ENCODE data around the gene GPR137C. TPM values are rescaled to one million over a fixed set of nuclear protein-coding genes. Genes with fewer than 3 reads are reported as not detected.

GPR137C gene
- 0.49 and 1.7 TPM in 2 replicates for total RNA-seq (ENCODE audit: low replicate concordance)

DNA sequence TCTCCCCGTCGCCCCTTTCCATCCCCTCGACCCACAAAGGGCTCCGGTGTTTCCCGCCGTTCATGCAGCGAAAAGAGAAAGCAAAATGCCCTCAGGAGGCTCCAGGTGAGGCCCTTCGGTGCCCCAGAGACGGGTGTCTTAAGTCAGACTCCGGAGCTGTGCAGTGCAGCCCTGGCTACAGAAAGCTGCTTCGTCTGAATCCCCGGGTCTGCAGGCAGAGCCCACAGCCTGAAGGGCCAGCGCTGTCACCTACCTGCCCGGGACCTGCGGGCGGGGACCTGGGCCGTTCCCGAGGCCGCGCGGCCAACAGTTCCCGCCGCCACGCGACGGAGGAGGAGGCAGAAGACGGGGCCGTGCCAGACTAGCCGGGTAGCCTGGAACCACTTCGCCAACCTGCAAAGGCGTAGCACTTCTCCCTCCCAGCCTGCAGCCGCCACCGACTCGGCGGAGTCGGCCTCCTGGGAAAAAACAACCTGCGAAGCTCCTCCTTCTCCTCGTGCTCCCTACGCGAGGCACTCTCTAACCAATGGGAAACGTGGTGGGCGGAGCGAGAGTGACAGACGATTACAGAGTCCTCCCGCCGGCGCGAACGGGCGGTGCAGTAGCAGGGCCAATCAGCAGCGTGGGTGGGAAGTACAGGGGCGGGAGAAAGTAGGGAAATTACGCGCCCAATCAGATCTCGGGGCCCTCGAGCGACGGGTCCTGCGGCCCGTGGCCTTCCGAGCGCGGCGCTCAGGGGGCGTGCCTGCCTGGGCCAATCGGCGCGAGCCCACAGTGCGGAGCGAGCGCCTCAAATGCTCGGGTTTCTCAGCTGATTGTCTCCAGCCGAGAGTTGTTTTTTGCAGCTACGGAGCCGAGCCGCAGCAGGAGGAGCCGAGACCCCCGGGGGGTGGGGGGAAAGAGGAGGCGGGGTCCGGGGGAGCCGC, at the start of gene GPR137C, which contains the start of gene TXNDC16:
GPR137C (plus strand) TSS at position 774 of the 926 bp plus-strand sequence. CDS start 312 bp downstream, outside the sequence.
TXNDC16 (minus strand) TSS at position 443 of the 926 bp plus-strand sequence. CDS start 8,948 bp downstream, outside the sequence.
- H3K4me3 ChIP-seq (ENCODE audit: low read depth, low read length), result peak within 1 kb of the TSS; percentile 89
- TF ChIP-seq, protein P1, sequence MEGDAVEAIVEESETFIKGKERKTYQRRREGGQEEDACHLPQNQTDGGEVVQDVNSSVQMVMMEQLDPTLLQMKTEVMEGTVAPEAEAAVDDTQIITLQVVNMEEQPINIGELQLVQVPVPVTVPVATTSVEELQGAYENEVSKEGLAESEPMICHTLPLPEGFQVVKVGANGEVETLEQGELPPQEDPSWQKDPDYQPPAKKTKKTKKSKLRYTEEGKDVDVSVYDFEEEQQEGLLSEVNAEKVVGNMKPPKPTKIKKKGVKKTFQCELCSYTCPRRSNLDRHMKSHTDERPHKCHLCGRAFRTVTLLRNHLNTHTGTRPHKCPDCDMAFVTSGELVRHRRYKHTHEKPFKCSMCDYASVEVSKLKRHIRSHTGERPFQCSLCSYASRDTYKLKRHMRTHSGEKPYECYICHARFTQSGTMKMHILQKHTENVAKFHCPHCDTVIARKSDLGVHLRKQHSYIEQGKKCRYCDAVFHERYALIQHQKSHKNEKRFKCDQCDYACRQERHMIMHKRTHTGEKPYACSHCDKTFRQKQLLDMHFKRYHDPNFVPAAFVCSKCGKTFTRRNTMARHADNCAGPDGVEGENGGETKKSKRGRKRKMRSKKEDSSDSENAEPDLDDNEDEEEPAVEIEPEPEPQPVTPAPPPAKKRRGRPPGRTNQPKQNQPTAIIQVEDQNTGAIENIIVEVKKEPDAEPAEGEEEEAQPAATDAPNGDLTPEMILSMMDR (IDR thresholded peaks at IDR 0.05; ENCODE audit: insufficient read depth, low read length), result no peak
- DNase-seq (ENCODE audit: low read depth), result peak; percentile 99

DNA sequence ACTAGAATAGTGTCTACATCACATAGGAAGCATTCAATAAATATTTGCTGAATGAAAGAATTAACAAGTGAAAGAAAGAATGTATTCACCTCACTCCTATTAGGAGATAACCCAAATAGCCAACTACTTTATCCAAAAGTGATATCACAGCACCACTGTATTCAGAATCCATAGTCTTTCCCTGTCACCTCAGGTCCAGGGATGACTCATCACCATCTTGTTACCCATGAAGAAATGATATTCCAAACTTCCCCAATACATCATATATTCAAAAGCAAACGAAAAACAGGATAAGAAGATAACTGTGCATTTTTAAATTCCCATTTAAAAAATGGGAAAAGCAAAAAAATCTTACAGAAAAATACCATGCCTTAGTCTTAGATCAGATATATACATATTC, 39.4 kb upstream of the GPR137C start:
- TF ChIP-seq, protein P1 (IDR thresholded peaks at IDR 0.05; ENCODE audit: insufficient read depth, low read length), result no peak
- no peak for DNase-seq (ENCODE audit: low read depth)
- H3K4me3 ChIP-seq (ENCODE audit: low read depth, low read length), result no peak overlapping the region

GRCh38 chr14:52514046-52514811, 38.4 kb upstream of the GPR137C start:
- no peak for DNase-seq (ENCODE audit: low read depth)
- TF ChIP-seq, protein P1 (IDR thresholded peaks at IDR 0.05; ENCODE audit: insufficient read depth, low read length), result no peak
- H3K4me3 ChIP-seq (ENCODE audit: low read depth, low read length), result no peak overlapping the region

- no peak for DNase-seq (ENCODE audit: low read depth)
- TF ChIP-seq, protein P1 (IDR thresholded peaks at IDR 0.05; ENCODE audit: insufficient read depth, low read length), result no peak
- H3K4me3 ChIP-seq (ENCODE audit: low read depth, low read length), result no peak overlapping the region
These were observed 30.6 kb upstream of the GPR137C start for GRCh38 chr14:52522033-52522432.

- TF ChIP-seq, protein P1 (IDR thresholded peaks at IDR 0.05; ENCODE audit: insufficient read depth, low read length), result no peak
- H3K4me3 ChIP-seq (ENCODE audit: low read depth, low read length), result no peak overlapping the region
- no peak for DNase-seq (ENCODE audit: low read depth)
These were observed 29.9 kb upstream of the GPR137C start for GRCh38 chr14:52522581-52523345.

GRCh38 chr14:52527052-52527451, 25.6 kb upstream of the GPR137C start:
- H3K4me3 ChIP-seq (ENCODE audit: low read depth, low read length), result no peak overlapping the region
- TF ChIP-seq, protein P1 (IDR thresholded peaks at IDR 0.05; ENCODE audit: insufficient read depth, low read length), result no peak
- DNase-seq (ENCODE audit: low read depth), result no peak

Measured in fibroblast of the aortic adventitia (primary cell).